HUES64 (cell line): Measurements from ENCODE around the gene WRAP73.
A peak's percentile ranks its signal among the peaks of the same experiment; 100 is the strongest.

Experiments used
- H3K27ac ChIP-seq: 2 replicates; pipeline ENCODE4 v1.7.0; 2013; ENCODE audit warnings: low read depth, low read length, inconsistent platforms
- H3K27me3 ChIP-seq: 2 replicates; pipeline ENCODE4 v1.6.1; 2013; ENCODE audit warnings: mild to moderate bottlenecking, low read length; ENCODE audit not compliant: insufficient read depth
- H3K36me3 ChIP-seq: 2 replicates; pipeline ENCODE4 v1.6.1; 2013; ENCODE audit warnings: mild to moderate bottlenecking, low read length; ENCODE audit not compliant: insufficient read depth
- H3K4me1 ChIP-seq: 2 replicates; pipeline ENCODE4 v1.6.1; 2013; ENCODE audit warnings: mild to moderate bottlenecking, low read length, moderate library complexity; ENCODE audit not compliant: insufficient read depth
- H3K4me3 ChIP-seq: 2 replicates; pipeline ENCODE4 v1.5.1; 2013; ENCODE audit warnings: mild to moderate bottlenecking, low read length, moderate library complexity
- H3K9ac ChIP-seq: 2 replicates; pipeline ENCODE4 v1.6.1; 2013; ENCODE audit warnings: mild to moderate bottlenecking, low read depth, low read length
- H3K9me3 ChIP-seq: 2 replicates; pipeline ENCODE4 v1.6.1; 2013; ENCODE audit warnings: low read depth, low read length; ENCODE audit not compliant: insufficient read depth
- WGBS: fragments of 150-250, 120-280 bp; methylation state at CpG from one replicate; pipeline ENCODE4 v1.1.7; 2013; ENCODE audit warnings: missing lambda C conversion rate; 5-methylcytosine and 5-hydroxymethylcytosine counted together

Gene WRAP73

GRCh38 chr1:3681231-3681897 lies 31.5 kb upstream of the WRAP73 start:
- H3K27ac ChIP-seq: no peak overlapping the region
- H3K9ac ChIP-seq: no peak overlapping the region

GRCh38 chr1:3680488-3681230 lies 30.8 kb upstream of the WRAP73 start:
- no peak overlapping the region for H3K27ac ChIP-seq
- H3K9ac ChIP-seq: no peak overlapping the region
- WGBS: 83% methylated on average over 20 of the region's 20 CpGs
- H3K9me3 ChIP-seq: no peaks in the 10 kb centered on the region
- peaks cover 29% of the 10 kb centered on the region for H3K27me3 ChIP-seq
- H3K4me3 ChIP-seq: no peak overlapping the region
- H3K36me3 ChIP-seq: no peaks in the 10 kb centered on the region
- H3K4me1 ChIP-seq: peaks cover 7% of the 10 kb centered on the region; the same call in 1 of the 2 replicates

More at GRCh38 chr1:3681231-3681897, 31.5 kb upstream of the WRAP73 start:
- WGBS: 89% methylated on average over 19 of the region's 19 CpGs
- H3K4me1 ChIP-seq: peaks cover 7% of the 10 kb centered on the region; the same call in 1 of the 2 replicates
- no peaks in the 10 kb centered on the region for H3K36me3 ChIP-seq
- H3K27me3 ChIP-seq: peaks cover 29% of the 10 kb centered on the region
- no peaks in the 10 kb centered on the region for H3K9me3 ChIP-seq
- no peak overlapping the region for H3K4me3 ChIP-seq

GRCh38 chr1:3679799-3680453 lies 30.0 kb upstream of the WRAP73 start:
- H3K27me3 ChIP-seq: peaks cover 29% of the 10 kb centered on the region
- H3K4me1 ChIP-seq: peaks cover 9% of the 10 kb centered on the region; the same call in 1 of the 2 replicates
- H3K27ac ChIP-seq: no peak overlapping the region
- 91% methylated on average over 9 of the region's 9 CpGs for WGBS
- H3K9me3 ChIP-seq: no peaks in the 10 kb centered on the region
- H3K4me3 ChIP-seq: no peak overlapping the region
- H3K9ac ChIP-seq: no peak overlapping the region
- no peaks in the 10 kb centered on the region for H3K36me3 ChIP-seq

GRCh38 chr1:3679098-3679555 lies 29.2 kb upstream of the WRAP73 start:
- H3K27ac ChIP-seq: no peak overlapping the region
- peaks cover 15% of the 10 kb centered on the region for H3K4me1 ChIP-seq
- H3K27me3 ChIP-seq: peaks cover 23% of the 10 kb centered on the region
- 92% methylated on average over 18 of the region's 18 CpGs for WGBS
- H3K36me3 ChIP-seq: no peaks in the 10 kb centered on the region
- no peak overlapping the region for H3K4me3 ChIP-seq
- H3K9me3 ChIP-seq: no peaks in the 10 kb centered on the region
- H3K9ac ChIP-seq: no peak overlapping the region

- no peak overlapping the region for H3K9ac ChIP-seq
- H3K4me1 ChIP-seq: peaks cover 16% of the 10 kb centered on the region
- H3K27ac ChIP-seq: no peak overlapping the region
- H3K9me3 ChIP-seq: no peaks in the 10 kb centered on the region
- H3K27me3 ChIP-seq: peaks cover 17% of the 10 kb centered on the region
- WGBS: 79% methylated on average over 21 of the region's 21 CpGs
- H3K4me3 ChIP-seq: no peak overlapping the region
- no peaks in the 10 kb centered on the region for H3K36me3 ChIP-seq
Observed at GRCh38 chr1:3678361-3679097, 28.6 kb upstream of the WRAP73 start.

DNA sequence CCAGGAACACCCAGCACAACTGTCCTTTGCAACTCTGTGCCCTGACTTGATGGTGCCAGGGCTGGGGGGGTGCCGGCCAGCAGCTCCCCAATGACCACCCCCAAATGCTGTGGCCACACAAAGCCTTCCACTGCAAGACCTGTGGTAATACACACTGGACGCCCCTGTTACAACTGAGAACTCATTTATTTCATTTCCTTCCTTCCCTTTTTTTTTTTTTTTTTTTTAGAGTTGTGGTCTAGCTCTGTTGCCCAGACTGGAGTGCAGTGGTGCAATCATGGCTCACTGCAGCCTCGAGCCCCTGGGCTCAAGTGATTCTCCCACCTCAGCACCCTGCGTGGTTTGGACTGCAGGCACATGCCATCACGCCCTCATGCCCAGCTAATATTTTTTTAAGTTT lies 27.6 kb upstream of the WRAP73 start:
- Histone ChIP-seq H3K27me3 (peaks cover 12% of the 10 kb centered on the region), H3K9ac (no peak overlapping the region), H3K36me3 (no peaks in the 10 kb centered on the region), H3K9me3 (no peaks in the 10 kb centered on the region), H3K4me3 (no peak overlapping the region), H3K27ac (no peak overlapping the region), H3K4me1 (peaks cover 16% of the 10 kb centered on the region)
- 74% methylated on average over 5 of the region's 5 CpGs for WGBS

DNA sequence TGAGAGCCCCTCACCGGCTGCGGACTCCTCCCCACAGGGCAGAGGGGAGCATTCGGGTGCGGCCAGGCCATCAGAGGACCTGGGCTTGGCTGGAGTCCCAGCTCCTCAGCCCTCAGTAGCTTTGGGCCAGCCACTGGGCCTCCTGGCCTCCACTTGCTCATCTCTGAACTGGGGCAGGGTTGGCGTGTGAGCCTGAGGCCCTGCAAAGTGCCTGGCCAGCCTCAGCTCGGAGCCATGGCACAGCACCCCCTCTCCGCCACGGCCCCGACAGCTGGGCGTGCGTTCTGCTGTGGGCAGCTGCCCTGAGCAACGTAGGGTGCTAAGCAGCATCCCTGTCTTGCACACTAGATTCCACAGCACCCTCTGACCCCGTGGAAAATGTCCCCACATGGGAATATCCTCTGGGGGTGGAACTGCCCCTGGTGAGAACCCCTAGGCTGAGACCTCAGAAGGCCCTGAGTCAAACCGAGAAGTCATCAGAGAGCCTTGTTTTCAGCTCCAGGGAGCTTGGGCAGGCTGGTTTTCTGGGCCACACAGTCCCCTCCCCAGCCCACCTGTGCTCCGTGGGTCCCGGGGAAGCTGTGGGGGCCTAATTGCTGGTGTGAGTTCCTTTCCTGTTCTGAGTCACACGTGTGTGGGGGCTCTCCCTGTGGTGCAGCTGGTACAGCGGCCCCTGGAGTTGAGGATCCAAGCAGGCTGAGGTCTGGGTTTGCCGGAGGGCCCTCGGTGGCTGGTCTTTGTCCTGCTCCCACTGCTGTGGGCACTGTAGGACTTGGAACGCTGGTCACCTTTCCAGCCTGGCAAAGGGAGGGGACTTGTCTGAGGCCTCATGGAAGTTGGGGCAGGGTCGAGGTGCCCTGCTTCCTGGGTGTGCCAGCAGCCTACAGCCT lies 26.9 kb upstream of the WRAP73 start:
- Histone ChIP-seq H3K9me3 (no peaks in the 10 kb centered on the region), H3K4me1 (peaks cover 16% of the 10 kb centered on the region), H3K27me3 (peaks cover 16% of the 10 kb centered on the region), H3K9ac (no peak overlapping the region), H3K4me3 (no peak overlapping the region), H3K36me3 (no peaks in the 10 kb centered on the region), H3K27ac (no peak overlapping the region)
- WGBS: 89% methylated on average over 22 of the region's 22 CpGs

- Histone ChIP-seq H3K4me3 (peak overlapping the region; percentile 23; the same call in 1 of the 2 replicates), H3K9me3 (no peaks in the 10 kb centered on the region), H3K4me1 (peaks cover 16% of the 10 kb centered on the region), H3K27me3 (peaks cover 16% of the 10 kb centered on the region), H3K27ac (no peak overlapping the region), H3K9ac (peak overlapping the region; percentile 36; the same call in 1 of the 2 replicates), H3K36me3 (no peaks in the 10 kb centered on the region)
- WGBS: 89% methylated on average over 11 of the region's 11 CpGs
Observed at GRCh38 chr1:3675436-3675835, 25.5 kb upstream of the WRAP73 start.

DNA sequence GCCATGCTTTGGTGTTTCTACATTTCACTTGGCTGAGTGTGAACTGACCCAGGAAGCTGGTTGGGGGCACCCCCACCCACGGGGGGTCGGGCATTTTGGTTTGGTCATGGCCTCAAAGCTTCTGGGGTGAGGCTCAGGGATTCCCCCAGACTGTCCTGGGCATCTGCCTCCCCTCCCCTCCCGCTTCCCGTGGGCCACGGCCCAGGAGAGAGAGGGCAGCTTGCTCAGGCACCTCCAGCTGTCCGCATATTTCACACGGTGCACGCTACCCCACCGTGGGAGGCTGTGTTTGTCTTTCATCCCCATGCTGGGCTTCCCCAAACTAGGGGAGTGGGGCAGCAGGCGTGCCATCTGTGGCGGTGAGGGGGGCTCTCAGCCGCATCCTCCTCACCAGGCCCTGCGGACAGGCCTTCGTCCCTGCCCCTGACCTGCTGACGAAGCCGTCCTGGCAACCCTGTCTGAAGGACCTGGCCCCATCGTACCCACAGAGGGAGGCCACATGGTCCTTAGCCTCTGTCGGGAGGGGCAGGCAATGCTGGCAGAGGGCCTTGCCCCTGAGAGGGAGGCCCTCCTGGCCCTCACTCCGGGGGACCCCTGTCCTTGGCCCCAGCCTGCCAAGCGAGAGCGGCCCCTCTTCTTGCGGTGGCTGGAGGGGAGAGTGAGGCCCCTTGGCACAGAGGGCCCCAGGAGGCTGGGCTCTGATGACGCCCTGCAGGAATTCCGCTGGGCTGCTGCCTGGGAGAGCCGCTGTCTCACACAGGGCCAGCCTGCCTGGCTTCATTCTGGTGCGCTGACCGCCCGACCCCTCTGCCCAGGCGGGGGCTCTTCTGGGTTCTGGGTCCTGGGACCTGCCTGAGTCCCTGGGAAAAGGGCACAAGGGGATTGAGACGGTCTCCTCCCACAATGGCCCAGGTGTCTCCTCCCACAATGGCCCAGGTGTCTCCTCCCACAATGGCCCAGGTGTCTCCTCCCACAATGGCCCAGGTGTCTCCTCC lies 24.5 kb upstream of the WRAP73 start:
- 79% methylated on average over 30 of the region's 30 CpGs for WGBS
- Histone ChIP-seq H3K36me3 (no peaks in the 10 kb centered on the region), H3K9ac (no peak overlapping the region; the same call in 1 of the 2 replicates), H3K27ac (no peak overlapping the region), H3K4me3 (no peak overlapping the region), H3K9me3 (no peaks in the 10 kb centered on the region), H3K4me1 (peaks cover 16% of the 10 kb centered on the region), H3K27me3 (peaks cover 11% of the 10 kb centered on the region)
